GM21737 (cell line): ENCODE data around the gene DTNB.

ENCODE experiments used
- ATAC-seq: cut with Tn5 transposase; IDR thresholded peaks from one replicate; pipeline ENCODE4 v1.9.1; 2021; ENCODE audit warnings: mild to moderate bottlenecking, moderate library complexity; ENCODE audit not compliant: unreplicated experiment

The DTNB gene

DNA sequence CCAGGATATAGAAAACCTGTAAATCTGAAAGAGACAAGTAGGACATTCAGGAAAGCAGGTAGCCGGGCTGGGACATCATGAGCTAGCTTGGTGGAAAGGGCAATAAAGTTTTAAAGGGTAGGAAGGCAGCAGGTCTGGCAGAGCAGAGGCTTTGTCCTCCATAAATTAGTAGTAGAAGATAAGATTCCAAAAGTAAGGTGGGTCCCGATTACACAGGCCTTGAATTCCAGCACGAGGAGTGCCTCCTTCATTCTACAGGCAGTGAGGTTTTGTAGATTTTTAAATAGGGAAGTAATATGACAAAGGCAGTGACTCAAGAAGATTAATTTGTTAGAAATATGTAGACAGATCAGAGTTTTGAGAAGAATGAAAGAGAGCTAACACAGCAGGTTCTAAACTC is 160.7 kb downstream of the DTNB start:
- no peak for ATAC-seq

DNA sequence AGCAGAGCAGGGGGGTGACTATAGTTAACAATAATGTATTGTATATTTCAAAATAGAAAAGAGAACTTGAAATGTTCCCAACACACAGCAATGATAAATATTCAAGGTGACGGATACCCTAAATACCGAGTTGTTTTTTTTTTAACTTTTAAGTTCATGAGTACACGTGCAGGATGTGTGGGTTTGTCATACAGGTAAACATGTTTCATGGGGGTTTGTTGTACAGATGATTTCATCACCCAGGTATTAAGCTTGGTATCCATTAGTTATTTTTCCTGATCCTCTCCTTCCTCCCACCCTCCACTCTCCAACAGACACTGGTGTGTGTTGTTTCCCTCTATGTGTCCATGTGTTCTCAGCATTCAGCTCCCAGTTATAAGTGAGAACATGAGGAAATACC is 167.2 kb downstream of the DTNB start:
- no peak for ATAC-seq

GRCh38 chr2:25505622-25506021 is 167.8 kb downstream of the DTNB start:
- no peak for ATAC-seq

GRCh38 chr2:25505182-25505581 is 168.2 kb downstream of the DTNB start:
- ATAC-seq, result no peak

DNA sequence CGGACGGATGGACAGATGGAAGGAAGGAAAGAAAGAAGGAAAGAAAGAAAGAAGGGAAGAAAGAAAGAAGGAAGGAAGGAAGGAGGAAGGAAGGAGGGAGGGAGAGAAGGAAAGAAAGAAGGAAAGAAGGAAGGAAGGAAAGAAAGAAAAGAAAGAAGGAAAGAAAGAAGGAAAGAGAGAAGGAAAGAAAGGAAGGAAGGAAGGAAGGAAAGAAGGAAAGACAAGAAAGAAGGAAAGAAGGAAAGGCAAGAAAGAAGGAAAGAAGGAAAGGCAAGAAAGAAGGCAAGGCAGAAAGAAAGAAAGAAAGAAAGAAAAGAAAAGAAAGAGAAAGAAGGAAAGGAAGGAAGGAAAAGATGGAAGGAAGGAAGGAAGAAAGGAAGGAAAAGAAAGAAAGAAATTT is 169.1 kb downstream of the DTNB start:
- no peak for ATAC-seq

DNA sequence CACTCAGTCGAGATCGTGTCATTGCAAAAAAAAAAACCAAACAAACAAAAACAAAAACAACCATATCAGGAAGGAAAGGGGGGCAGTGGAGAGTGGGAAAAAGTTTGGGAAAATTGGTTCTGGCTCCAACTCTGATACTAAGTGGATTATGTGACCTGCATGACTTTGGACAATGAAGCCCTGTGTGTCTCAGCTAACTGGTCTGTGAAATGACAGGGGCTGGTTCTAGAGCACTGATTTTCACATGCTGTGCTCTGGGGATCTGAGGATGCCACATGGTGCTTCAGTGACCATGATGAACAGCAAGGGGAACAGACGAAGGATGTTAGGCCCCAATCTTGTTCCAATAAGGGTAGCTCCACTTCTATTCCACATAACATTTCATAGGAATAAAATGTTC is 174.2 kb downstream of the DTNB start:
- no peak for ATAC-seq

GRCh38 chr2:25497918-25498407 is 175.4 kb downstream of the DTNB start:
- ATAC-seq, result no peak

GRCh38 chr2:25497229-25497917 is 176.0 kb downstream of the DTNB start:
- no peak for ATAC-seq

- no peak for ATAC-seq
Observed at GRCh38 chr2:25494616-25495015, 178.8 kb downstream of the DTNB start.

- ATAC-seq, result no peak
Observed at GRCh38 chr2:25493207-25493606, 180.2 kb downstream of the DTNB start.

GRCh38 chr2:25492726-25493125 is 180.7 kb downstream of the DTNB start:
- ATAC-seq, result no peak

DNA sequence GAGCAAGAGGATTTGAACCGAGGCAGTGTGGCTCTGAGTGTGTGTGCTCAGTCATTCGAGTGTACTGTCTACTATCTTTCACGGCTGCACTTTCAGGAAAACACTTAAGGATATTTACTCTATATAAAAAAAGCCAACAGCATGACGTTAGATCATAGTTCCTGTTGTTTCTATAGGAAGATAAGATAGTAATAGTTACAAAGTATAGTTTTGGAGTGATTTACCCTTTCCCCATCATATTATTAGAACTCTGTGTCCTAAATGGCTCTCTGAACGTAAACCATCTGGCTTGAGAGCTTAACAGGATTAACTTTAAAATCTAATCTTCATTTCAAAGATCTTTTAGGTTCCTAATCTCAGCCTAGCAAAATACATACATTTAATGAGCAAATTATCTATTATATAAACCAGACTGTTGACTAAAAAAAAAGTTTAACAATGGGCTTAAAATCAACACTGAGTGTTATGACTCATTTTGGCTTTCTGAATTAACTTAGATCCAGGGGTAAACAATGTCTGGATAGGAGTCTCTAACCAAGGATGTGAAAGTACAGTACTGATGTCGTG is 181.3 kb downstream of the DTNB start:
- no peak for ATAC-seq

DNA sequence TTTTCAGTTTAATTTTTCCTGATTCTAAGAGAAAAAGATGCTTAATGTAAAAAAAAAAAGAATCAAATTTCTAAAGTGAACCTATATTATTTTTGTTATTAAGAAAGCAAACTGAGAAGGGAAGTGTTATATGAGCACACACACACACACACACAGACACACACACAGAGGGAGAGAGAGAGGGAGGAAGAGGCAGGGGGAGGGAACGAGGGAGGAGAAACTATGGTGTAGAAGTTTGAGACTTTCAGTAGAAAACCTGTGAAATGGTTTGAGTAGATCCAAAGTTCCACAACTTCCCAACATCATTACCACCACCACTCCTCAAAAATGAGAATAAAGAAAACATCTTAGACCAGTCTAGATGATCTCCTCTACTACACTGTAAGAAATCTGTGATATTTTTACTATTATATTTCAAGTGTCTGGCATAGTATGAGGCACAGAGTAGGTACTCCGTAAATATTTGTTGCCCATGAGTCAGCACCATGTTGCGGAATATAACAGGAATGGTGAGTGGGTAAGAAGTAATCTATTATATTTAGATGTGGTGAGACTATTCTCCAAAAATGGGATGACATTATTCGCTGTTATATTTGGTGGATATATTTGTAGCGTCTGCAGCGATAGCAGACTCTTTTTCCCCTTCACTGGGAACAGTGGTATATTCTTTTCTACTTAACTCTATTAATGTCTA is 182.2 kb downstream of the DTNB start:
- no peak for ATAC-seq

GRCh38 chr2:25490217-25490616 is 183.2 kb downstream of the DTNB start:
- ATAC-seq, result no peak

- no peak for ATAC-seq
Observed at GRCh38 chr2:25489631-25490030, 183.7 kb downstream of the DTNB start.

GRCh38 chr2:25483607-25484266 is 189.6 kb downstream of the DTNB start:
- ATAC-seq, result no peak

- ATAC-seq, result no peak
Observed at GRCh38 chr2:25482341-25482740, 191.0 kb downstream of the DTNB start.

DNA sequence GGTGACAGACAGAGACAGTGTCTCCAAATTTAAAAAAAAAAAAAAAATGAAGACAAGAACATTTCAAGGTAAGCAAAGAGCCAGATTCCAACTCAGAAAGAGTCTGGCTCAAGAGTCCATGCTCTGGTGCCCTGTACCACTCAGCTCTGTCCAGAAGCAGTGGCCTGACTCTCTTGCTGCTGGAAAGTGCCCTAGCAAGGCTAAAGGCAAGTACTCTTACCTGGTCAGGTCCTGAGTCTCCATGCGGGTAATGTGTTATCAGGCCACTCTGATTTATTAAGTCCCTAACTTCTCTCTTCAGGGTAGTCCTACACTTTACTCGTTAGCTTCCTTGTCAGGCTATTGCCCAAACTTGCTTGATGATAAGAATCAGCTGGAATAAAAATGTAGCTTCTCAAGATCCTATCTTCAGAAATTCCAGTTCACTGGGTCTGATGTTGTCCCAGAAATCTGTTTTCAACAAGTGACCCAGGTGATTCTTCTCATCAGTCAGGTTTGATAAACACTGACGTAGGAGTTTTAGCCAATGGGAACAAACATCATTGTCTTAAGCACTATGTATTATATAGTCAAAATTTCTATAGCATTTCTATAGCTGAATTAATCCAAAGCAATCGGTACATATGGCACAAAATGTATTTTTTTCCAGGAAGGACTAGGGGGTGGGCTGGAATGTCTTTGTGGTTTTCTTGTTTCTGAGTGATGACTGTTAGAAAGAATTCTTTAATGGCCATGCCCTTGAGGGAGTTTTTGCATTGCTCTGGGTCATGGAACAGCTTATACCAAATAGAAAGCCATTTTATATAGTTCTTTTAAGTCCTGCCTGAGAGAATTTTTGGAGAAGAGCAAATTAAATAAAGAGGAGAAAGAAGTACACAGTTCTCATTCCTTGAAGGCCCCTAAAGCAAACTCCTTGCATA is 191.7 kb downstream of the DTNB start:
- no peak for ATAC-seq

GRCh38 chr2:25480561-25480960 is 192.8 kb downstream of the DTNB start:
- ATAC-seq, result no peak

GRCh38 chr2:25479761-25480160 is 193.6 kb downstream of the DTNB start:
- no peak for ATAC-seq

DNA sequence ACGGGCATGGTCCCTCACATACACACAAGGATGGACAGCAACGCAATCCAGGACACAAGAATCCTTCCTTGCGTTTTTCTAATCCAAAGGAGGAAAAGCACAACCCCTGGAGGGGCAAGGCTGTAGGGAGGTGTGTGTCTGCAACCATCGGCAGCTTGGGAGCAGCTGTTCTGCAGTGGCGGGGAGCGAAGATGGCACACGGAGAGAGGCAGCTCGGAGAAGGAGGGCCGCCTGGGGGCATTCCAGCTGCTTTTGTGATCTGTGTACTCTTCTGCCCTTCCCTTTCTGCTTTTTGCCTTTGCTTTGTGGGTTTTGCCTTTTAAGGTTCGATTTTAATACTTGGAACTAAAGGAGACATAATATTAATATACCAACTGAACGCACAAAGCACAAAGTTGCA is 194.6 kb downstream of the DTNB start:
- ATAC-seq, result no peak
